Hepatocyte (in vitro differentiated cells): ENCODE results near the gene CUBN. TPM values are rescaled to one million over a fixed set of nuclear protein-coding genes. Genes with fewer than 3 reads are reported as not detected.
A peak's percentile ranks its signal among the peaks of the same experiment; 100 is the strongest.

Source experiments
- DNase-seq: peaks from one replicate; pipeline ENCODE4 v3.0.0-alpha.2; 2016; ENCODE audit warnings: low spot score
- H2AFZ ChIP-seq: fragments of 200-600 bp; sonication (generic); 2 replicates; pipeline ENCODE4 v1.6.0; 2016; ENCODE audit warnings: antibody characterized with exemption, mild to moderate bottlenecking
- H3K27ac ChIP-seq: fragments of 200-600 bp; sonication (generic); 2 replicates; pipeline ENCODE4 v1.5.1; 2016; ENCODE audit warnings: mild to moderate bottlenecking
- H3K27me3 ChIP-seq: fragments of 200-600 bp; sonication (generic); 2 replicates; pipeline ENCODE4 v1.6.1; 2016
- H3K36me3 ChIP-seq: fragments of 200-600 bp; sonication (generic); replicated peaks from 2 replicates; pipeline ENCODE4 v1.5.1; 2016; ENCODE audit warnings: low read depth; ENCODE audit not compliant: insufficient read depth
- H3K4me1 ChIP-seq: fragments of 200-600 bp; sonication (generic); 2 replicates; pipeline ENCODE4 v1.5.1; 2016; ENCODE audit warnings: mild to moderate bottlenecking, moderate library complexity; ENCODE audit not compliant: insufficient read depth
- H3K4me2 ChIP-seq: fragments of 200-600 bp; sonication (generic); 2 replicates; pipeline ENCODE4 v1.6.0; 2016
- H3K4me3 ChIP-seq: fragments of 200-600 bp; sonication (generic); 2 replicates; pipeline ENCODE4 v1.5.1; 2016; ENCODE audit warnings: mild to moderate bottlenecking
- H3K79me2 ChIP-seq: fragments of 200-600 bp; sonication (generic); 2 replicates; pipeline ENCODE4 v1.6.0; 2017; ENCODE audit warnings: mild to moderate bottlenecking
- H3K9me2 ChIP-seq: fragments of 200-600 bp; sonication (generic); replicated peaks from 2 replicates; pipeline ENCODE4 v1.6.0; 2017; ENCODE audit warnings: mild to moderate bottlenecking; ENCODE audit not compliant: insufficient read depth
- H3K9me3 ChIP-seq: fragments of 200-600 bp; sonication (generic); 2 replicates; pipeline ENCODE4 v1.5.1; 2016; ENCODE audit warnings: low read depth, mild to moderate bottlenecking
- H4K20me1 ChIP-seq: fragments of 200-600 bp; sonication (generic); 2 replicates; pipeline ENCODE4 v1.6.0; 2016; ENCODE audit warnings: mild to moderate bottlenecking; ENCODE audit not compliant: insufficient read depth, poor library complexity, severe bottlenecking
- CTCF ChIP-seq: fragments of 200-600 bp; sonication (generic); IDR thresholded peaks from 2 replicates; pipeline ENCODE4 v1.5.1; 2016; ENCODE audit warnings: antibody characterized with exemption, mild to moderate bottlenecking; ENCODE audit not compliant: poor library complexity
- EZH2 ChIP-seq: fragments of 200-600 bp; sonication (generic); IDR thresholded peaks from 2 replicates; pipeline ENCODE4 v1.6.1; 2016; ENCODE audit warnings: antibody characterized with exemption, mild to moderate bottlenecking, borderline replicate concordance
- EZH2phosphoT487 ChIP-seq: fragments of 200-600 bp; sonication (generic); IDR thresholded peaks from one replicate; pipeline ENCODE4 v1.6.1; 2018; ENCODE audit warnings: antibody characterized with exemption, mild to moderate bottlenecking, low read depth, moderate library complexity; ENCODE audit not compliant: unreplicated experiment, severe bottlenecking
- WGBS: methylation state at CpG from one replicate; pipeline ENCODE4 v1.1.6; 2016; ENCODE audit warnings: low lambda C conversion rate; ENCODE audit errors: missing lambda C conversion rate; 5-methylcytosine and 5-hydroxymethylcytosine counted together
- polyA plus RNA-seq: library from polyadenylated mRNA; unstranded; fragments of >200 nt; fragmentation: Nextera tagmentation; extraction: Ambion mirVana; gene quantifications from 2 replicates; pipeline ENCODE4 v1.2.1, GENCODE V29; 2016
- total RNA-seq: library from RNA; depleted of rRNA; stranded (reverse); fragments of >200 nt; gene quantifications from 2 replicates; pipeline ENCODE4 v1.2.3, GENCODE V29; 2014

The CUBN gene
- total and polyA plus RNA-seq, 2 experiments from 2014 or later, result 2.0 to 10.6 TPM

GRCh38 chr10:16816171-16816570 lies 313.4 kb downstream of the CUBN start:
- Histone ChIP-seq H3K9me3 (no peaks in the 10 kb centered on the region), H3K4me3 (no peak overlapping the region), H3K4me1 (no peaks in the 10 kb centered on the region), H3K36me3 (no peaks in the 10 kb centered on the region), H4K20me1 (no peaks in the 10 kb centered on the region), H3K27ac (peak overlapping the region; percentile 59), H3K79me2 (peaks cover 31% of the 10 kb centered on the region), H3K4me2 (peak overlapping the region; percentile 92), H2AFZ (no peak overlapping the region), H3K9me2 (no peaks in the 10 kb centered on the region), H3K27me3 (no peaks in the 10 kb centered on the region)
- TF ChIP-seq EZH2phosphoT487, result no peak
- TF ChIP-seq CTCF, result no peak
- TF ChIP-seq EZH2, result no peak
- 63% methylated on average over 4 of the region's 4 CpGs for WGBS
- DNase-seq, result no peak

- Histone ChIP-seq H3K4me1 (no peaks in the 10 kb centered on the region), H3K4me3 (no peak overlapping the region), H3K27me3 (no peaks in the 10 kb centered on the region), H3K9me3 (no peaks in the 10 kb centered on the region), H2AFZ (no peak overlapping the region), H3K27ac (no peak overlapping the region), H3K4me2 (no peak overlapping the region), H4K20me1 (no peaks in the 10 kb centered on the region), H3K79me2 (peaks cover 47% of the 10 kb centered on the region), H3K36me3 (no peaks in the 10 kb centered on the region), H3K9me2 (no peaks in the 10 kb centered on the region)
- WGBS, result 95% methylated on average over 3 of the region's 3 CpGs
- no peak for DNase-seq
- no peak for TF ChIP-seq CTCF
Measured at GRCh38 chr10:16814012-16814411, 315.6 kb downstream of the CUBN start.

GRCh38 chr10:16812676-16813075 lies 316.9 kb downstream of the CUBN start:
- H3K4me1 ChIP-seq, result no peaks in the 10 kb centered on the region
- no peaks in the 10 kb centered on the region for H3K36me3 ChIP-seq
- no peaks in the 10 kb centered on the region for H3K9me2 ChIP-seq
- H3K79me2 ChIP-seq, result peaks cover 47% of the 10 kb centered on the region
- H3K9me3 ChIP-seq, result no peaks in the 10 kb centered on the region
- H4K20me1 ChIP-seq, result no peaks in the 10 kb centered on the region
- H3K27me3 ChIP-seq, result no peaks in the 10 kb centered on the region
- TF ChIP-seq EZH2, result no peak
- TF ChIP-seq CTCF, result no peak
- TF ChIP-seq EZH2phosphoT487, result no peak
- H3K4me2 ChIP-seq, result no peak overlapping the region
- H3K27ac ChIP-seq, result no peak overlapping the region
- no peak for DNase-seq
- no peak overlapping the region for H2AFZ ChIP-seq
- WGBS, result 93% methylated on average over 4 of the region's 4 CpGs
- H3K4me3 ChIP-seq, result no peak overlapping the region

GRCh38 chr10:16811765-16812164 lies 317.8 kb downstream of the CUBN start:
- H3K9me3 ChIP-seq, result no peaks in the 10 kb centered on the region
- no peak overlapping the region for H3K4me3 ChIP-seq
- no peak overlapping the region for H2AFZ ChIP-seq
- H3K27ac ChIP-seq, result no peak overlapping the region
- H3K4me2 ChIP-seq, result no peak overlapping the region
- H3K79me2 ChIP-seq, result peaks cover 47% of the 10 kb centered on the region
- TF ChIP-seq CTCF, result no peak
- no peak for TF ChIP-seq EZH2
- no peak for TF ChIP-seq EZH2phosphoT487
- no peak for DNase-seq
- WGBS, result 96% methylated on average over 6 of the region's 6 CpGs
- no peaks in the 10 kb centered on the region for H3K36me3 ChIP-seq
- H4K20me1 ChIP-seq, result no peaks in the 10 kb centered on the region
- no peaks in the 10 kb centered on the region for H3K27me3 ChIP-seq
- no peaks in the 10 kb centered on the region for H3K9me2 ChIP-seq
- H3K4me1 ChIP-seq, result no peaks in the 10 kb centered on the region
